Endometrial microvascular endothelial cells (primary cell): ENCODE measurements around the gene UBE2V1. TPM values are rescaled to one million over a fixed set of nuclear protein-coding genes. Genes with fewer than 3 reads are reported as not detected.
"Not testable (repeated sequence)": the region's sequence is repeated elsewhere in the genome, so short reads cannot be mapped to it uniquely, and the experiment has no call there.

Experiments
- in situ Hi-C: cut with HindIII; loops from 2 replicates; pipeline ENCODE4 v1.10.0; 2017; ENCODE audit warnings: low sequenced_read_pairs, low pct_unique_long_range_greater_than_20kb; ENCODE audit errors: inconsistent ontology term
- total RNA-seq: library from RNA; depleted of rRNA; stranded (reverse); fragments of >200 nt; gene quantifications from one replicate; pipeline ENCODE4 v1.2.3, GENCODE V29; 2015; ENCODE audit errors: inconsistent ontology term

Gene UBE2V1
- total RNA-seq, 1 donor from 2014 or later, result 69.7 TPM

- in situ Hi-C loops, result no loop called here
Measured at GRCh38 chr20:50101887-50102286, 11.1 kb downstream of the UBE2V1 start.

DNA sequence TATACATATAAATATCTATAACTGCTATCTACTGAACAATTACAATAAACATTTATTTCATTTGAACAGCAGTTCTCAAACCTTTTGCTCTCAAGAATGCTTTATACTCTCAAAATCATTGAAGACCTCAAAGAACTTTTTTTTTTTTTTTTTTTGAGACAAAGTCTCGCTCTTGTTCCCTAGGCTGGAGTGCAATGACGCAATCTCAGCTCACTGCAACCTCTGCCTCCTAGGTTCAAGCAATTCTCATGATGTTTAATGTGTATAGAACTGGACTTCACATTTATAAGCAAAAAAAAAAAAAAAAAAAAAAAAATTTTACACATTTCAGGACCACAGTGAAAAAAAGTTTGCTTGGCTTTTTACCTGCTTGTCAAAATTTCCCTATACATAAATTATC lies 11.7 kb downstream of the UBE2V1 start:
- in situ Hi-C loops, result no loop called here

DNA sequence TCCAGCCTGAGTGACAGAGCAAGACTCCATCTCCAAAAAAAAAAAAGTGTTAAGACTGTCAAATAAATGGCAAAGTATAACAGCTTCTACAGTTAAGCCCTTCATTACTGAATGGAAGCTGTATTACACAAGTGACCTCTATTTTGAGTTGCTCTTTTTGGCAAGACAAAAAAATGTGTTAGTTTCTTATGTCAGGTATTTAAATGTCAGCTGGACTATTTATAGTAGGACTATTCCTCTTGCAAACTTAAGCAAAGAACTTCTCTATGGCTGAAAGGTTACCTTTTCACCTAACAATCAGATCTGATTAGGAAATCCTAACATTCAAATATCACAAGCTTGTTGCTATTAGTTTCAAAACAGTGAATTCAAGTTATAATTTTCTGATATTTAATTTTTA lies 12.4 kb downstream of the UBE2V1 start:
- in situ Hi-C loops, result no loop called here

GRCh38 chr20:50099565-50099991 lies 13.4 kb downstream of the UBE2V1 start:
- in situ Hi-C loops, result no loop called here

DNA sequence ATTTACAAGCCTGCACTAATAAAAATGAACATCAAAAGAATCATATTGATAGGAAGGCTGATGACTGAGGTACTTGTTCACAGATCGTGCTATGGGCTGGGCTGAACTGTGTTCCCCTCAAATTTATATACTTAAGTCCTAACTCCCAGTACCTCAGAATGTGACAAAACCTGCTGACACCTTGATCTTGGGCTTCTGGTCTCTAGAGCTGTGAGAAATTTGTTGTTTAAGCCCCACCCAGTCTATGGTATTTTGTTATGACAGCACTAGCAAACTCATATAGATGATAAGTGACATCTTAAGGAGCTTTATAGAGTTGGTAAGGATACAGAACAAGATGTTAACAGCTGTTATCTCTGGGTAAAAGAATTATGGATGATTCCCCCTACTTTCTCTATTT lies 13.8 kb downstream of the UBE2V1 start:
- in situ Hi-C loops, result no loop called here

- in situ Hi-C loops, result no loop called here
Measured at GRCh38 chr20:50098259-50098658, 14.7 kb downstream of the UBE2V1 start.

GRCh38 chr20:50097843-50098242 lies 15.1 kb downstream of the UBE2V1 start:
- in situ Hi-C loops, result no loop called here

DNA sequence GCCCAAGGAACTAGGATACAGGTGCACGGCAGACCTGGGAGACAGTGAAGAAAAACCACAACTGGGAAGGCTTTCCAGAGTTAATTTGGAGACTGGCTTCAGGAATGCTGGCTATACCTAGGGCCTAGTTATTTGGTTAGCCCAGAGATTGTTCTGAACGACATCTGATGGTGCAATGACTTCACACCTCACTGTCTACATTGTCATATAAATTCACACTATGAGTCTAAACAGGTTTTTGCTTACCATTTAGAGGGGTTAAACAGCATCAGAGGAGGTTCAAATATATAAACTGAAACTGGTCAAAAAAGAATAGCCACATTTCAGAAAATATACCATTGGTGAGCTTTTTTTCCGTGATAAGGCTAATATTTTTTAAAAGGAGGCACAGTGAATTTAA lies 16.7 kb downstream of the UBE2V1 start:
- in situ Hi-C loops, result no loop called here

- in situ Hi-C loops, result no loop called here
Measured at GRCh38 chr20:50095476-50096078, 17.4 kb downstream of the UBE2V1 start.

- in situ Hi-C loops, result no loop called here
Measured at GRCh38 chr20:50094522-50094921, 18.4 kb downstream of the UBE2V1 start.

GRCh38 chr20:50093240-50093639 lies 19.7 kb downstream of the UBE2V1 start:
- in situ Hi-C loops, result no loop called here

DNA sequence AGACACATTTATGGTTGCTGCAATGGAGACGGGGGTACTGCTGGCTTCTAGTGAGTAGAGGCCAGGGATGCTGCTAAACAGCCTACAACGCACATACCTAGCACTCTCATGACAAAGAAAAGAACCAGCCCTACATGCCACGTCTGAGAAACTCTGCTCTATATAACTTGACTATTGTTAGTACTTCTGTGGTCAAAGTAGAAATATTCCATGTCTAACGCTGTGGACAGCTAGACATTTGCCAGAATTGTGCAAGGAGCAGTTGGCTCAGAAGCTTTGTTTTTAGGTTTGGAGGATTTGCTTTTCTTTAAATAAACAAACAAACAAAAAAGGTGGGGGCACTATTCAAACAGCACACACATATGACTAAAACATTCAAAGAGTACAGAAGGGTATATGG lies 20.5 kb downstream of the UBE2V1 start:
- in situ Hi-C loops, result no loop called here

DNA sequence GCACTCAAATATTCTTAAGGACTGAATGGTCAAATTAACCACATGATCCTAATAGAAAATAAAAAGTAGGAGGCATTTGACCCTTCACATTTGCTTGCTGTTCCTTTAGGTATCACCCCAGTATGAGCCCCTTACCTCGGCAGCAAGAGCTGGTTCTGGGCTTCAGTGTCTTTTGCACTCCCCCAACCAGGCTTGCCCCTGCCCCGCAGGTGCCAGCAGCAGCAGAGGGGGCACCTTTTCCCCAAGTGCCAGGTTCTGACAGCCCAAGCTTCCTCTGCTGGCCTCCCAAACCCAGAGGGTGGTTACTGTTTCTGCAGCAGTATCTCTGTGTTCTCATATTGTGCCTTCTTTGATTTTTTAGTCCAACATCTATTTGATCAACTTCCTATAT lies 23.2 kb downstream of the UBE2V1 start:
- in situ Hi-C loops, result no loop called here

DNA sequence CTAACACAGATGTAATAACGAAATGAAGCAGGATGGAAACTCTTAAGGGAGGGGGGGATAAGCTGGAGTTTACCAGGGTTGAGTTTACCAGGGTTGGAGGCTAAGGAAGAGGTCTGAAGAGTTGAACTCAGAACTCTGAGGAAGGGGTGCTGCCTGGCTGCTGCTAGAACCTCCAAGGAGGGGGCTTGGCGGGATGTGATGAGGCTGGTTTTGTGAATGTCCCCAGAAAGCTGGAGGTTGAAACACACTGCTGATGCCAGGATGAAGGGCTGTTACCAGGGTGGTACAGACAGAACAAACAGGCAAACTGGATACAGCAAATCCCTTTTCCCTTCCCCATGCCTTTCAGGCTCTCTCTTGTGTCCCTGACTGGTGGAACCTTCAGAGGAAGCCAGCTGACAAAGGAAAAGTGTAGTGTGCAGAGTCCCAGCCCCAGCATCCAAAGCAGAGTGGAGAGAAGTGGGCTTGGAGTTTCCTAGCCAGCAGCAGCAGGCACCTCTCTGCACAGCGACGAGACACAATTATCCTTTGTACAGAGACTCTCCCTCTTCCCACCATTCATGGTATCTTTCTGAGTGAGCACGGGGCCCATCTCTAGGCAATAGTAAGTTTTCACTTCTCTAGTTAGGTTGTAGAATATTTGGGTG lies 23.7 kb downstream of the UBE2V1 start:
- in situ Hi-C loops, result no loop called here

DNA sequence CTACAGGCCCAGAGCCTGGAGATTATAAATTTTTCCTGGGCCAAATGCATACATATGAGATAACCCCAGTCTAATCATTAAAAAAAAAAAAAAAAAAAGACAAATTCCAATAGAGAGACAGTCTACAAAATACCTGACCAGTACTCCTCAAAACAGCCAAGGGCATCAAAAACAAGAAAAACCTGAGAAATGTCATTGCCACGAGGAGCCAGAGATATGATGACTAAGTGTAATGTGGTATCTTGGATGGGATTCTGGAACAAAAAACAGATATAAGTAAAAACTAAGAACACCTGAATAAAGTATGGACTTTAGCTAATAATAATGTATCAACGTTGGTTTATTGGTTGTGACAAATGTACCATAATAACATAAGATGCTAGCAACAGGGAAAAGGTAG lies 24.9 kb downstream of the UBE2V1 start:
- in situ Hi-C loops, result no loop called here

DNA sequence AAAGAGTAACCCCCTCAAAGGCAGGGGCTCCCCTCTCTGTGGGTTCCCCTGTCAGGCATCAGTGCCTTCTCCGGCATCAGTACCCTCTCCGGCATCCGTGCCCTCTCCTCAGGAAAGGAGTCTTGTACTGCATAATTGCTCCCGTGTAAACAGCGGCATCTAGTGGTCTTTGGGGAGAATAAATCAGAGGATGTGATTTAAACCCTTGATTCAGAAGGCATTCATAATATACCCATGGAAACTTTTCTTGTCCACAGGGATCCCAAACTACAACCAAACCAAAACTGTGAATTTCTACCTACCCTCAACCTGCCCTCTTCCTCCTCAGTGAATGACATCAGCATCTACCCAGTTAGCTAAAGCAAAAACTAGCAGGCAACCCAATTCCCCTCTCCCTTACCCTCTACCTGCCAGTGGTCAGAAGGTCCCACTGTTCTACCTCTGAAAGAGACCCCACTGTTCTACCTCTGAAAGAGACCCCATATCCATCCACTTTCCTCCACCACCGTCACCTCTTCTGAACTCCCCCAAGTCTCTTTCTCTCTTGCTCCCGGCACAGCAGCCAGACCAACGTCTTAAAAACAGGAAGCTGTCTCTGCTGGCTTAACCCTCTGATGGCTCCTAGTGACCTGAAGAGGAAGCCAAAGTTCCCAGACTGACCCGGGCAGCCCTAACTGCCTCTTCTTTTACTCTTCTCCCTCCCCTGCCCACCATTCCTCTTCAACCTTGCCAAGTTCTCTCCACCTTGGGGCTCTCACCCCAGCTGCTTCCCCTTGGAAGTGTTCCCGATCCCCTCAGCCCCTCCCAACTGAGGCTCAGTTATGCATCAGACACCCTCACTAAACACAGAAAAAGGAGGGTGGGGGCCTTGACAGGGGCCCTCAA lies 27.2 kb downstream of the UBE2V1 start:
- in situ Hi-C loops, result no loop called here

DNA sequence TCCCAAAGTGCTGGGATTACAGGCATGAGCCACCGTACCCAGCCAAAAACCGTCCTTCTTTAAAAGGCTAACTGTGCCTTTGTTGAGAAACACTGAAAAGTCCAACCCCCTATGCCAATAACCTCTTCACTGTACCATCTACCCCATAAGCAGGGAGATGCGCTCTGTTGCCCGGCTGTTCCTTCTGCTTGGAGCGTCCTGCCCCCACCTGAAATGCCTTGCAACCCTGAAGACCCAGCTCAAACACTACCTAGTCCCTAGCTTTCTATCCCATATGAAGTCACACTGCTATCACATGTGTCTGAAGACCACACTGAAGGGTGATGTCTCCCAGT lies 27.8 kb downstream of the UBE2V1 start:
- in situ Hi-C loops, result no loop called here

GRCh38 chr20:50083034-50083433 lies 29.9 kb downstream of the UBE2V1 start:
- in situ Hi-C loops, result no loop called here

- in situ Hi-C loops, result not testable (repeated sequence)
Measured at GRCh38 chr20:50082056-50082455, 30.9 kb downstream of the UBE2V1 start.
